NCI-H187 treated with DMSO at 0.1 percent for 48 hours (cell line): ENCODE data around the gene EHD4.

Experiments
- DNase-seq: peaks from one replicate; lab custom pipeline; 2025; lab: John Stamatoyannopoulos, UW

Gene EHD4

DNA sequence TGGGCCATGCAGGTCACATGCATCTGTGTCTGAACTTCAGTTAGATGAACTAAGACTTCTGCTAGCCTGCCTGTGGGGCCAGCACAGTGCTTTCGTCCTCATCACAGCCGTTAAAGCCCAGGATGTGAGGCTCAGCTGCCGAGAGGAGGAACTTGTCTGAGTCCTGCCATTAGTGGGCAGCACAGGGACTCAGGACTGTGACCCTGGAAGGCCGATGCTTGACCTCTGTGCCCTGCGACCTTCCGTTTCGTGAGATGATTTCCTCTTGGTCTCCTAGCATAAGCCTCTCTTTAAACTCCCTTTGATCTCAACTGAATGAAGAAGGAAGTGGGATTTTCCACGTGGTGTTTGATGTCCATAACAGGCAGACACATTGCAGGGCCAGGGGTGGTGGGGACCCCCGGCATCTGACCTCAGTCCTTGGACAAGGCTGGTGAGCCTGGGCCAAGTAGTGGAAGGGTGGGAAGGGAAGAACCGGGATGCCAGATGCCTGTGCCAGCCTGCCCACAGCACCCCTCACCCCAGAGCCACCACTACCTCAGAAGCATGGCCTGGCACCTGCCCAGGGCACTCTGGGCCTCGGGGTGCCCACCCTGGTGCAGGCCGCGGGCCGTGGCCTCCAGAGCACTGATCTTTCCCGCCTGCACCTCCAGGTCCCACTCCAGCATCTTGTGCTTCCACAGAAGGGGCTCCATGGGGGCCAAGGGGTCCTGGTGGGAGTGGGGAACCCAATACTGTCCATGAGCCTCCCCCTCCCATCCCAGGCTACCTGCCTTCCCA, 112.1 kb downstream of the EHD4 start:
- no peak for DNase-seq

DNA sequence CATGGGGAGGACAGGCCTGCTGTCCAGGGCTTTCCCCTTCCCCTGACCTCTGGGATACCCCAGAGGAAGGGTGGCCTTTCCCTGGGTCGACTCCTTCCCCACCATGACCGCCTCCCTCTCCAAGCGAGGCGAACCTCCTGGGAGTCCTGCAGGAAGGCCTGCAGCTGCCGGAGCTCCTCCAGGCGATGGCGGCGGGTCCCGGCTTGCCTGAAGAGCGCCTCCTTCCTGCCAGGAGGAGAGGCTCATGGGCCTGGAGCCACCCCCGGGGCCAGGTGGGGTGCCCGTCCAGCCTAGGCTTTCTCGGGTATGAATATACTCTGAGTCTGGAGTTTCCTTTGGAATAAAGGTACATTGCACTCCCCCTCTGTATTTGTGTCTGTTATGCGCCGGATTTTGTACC, 113.6 kb downstream of the EHD4 start:
- DNase-seq = no peak

DNA sequence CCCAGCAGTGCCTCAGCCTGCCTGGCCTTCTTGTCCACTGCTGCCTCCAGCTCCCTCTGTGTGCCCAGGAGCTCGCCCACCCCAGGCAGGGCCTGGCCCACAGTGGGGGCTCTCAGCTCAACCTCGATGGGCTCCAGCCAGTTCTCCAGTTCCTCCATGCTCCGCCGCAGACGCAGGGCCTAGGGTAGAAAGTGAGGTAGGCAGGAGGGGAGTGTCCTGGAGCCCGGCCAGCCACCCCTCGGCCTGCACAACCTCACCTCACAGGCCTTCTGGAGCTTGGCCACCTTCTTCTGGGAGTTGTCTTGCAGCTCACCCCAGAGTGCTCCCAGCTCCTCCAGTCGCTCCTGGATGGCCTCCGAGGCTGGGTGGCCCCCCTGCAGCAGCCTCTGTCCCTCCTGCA, 115.0 kb downstream of the EHD4 start:
- DNase-seq = no peak

DNA sequence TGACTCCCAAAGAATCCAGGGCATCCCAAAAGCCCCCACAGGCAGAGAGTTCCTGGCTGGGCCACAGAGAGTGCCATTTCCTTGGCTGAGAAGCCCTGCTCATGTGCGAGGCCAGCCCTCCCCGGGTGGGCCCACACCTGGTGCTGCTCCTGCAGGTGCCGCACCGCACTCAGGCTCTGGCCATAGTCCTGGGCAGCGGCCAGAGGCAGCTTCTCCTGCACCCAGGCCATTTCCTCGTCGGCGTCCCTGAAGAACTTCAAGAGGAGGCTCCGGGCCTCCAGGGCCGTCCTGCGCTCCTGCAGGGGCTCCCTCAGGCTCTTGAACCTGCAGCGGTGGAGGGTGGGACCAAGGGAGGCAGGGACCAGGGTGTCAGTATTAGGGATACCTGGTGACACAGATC, 115.6 kb downstream of the EHD4 start:
- DNase-seq = no peak

- DNase-seq = no peak
Measured at GRCh38 chr15:41856262-41856661, 116.1 kb downstream of the EHD4 start.

- DNase-seq = no peak
Measured at GRCh38 chr15:41855261-41855961, 116.9 kb downstream of the EHD4 start.

DNA sequence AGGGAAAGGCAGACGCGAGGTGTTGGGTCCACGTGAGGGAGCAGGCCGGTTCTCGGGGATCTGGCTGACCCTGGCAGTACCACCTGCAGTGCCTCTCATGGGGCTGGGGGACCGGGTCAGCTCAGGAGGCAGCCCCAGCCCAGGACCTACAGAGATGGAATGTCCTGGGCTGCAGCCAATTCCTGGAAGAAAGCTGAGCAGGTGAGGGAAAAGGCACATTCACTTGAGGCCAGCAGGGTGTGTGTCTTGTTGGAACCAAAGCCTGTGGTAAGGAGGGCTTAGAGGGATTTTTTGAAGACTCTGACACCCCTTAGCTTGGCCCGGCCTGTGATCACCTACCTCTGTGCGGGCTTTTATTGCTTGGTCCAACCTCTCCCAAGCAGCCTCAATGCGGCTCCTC, 117.9 kb downstream of the EHD4 start:
- no peak for DNase-seq

GRCh38 chr15:41853831-41854230, 118.5 kb downstream of the EHD4 start:
- no peak for DNase-seq

DNA sequence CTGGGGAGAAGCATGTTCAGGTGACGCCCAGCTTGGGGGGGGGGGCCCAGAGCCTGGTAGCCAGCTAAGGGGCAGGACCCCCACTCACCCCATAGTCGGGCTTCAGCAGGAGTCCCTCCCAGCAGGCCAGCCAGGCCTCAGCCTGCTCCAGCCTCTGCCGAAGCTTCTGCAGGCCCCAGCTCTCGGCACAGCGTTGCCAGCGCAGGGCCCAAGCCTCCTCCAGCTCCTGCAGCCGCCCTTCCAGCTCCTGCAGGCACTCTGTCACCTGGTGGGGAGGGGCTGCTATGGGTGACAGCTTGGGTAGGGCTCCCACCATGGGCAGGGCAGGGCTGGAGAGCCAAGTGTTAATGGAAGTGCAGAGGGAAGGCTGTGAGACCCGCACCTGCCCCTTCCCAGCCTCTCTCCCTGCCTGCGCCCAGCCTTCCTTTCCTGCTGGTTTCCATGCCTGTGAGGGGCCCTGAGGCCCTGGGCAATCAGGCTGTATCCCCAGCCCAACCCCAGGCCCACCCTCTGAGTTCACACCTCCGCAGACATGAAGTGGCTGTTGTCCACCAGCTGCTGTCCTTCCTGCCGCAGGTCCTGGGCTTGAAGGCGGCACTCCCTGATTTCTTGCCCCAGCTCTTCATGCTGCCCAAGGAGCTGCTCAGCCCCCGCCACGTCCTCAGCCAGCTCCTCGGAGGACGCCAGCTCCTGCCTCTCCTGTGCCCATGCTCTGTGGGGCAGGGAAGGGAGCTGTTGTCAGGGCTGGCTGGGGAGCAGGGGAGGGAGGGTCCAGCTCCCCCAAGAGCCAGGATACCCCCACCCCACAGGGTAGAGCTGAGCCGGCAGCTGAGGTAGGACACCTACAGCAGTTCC, 119.4 kb downstream of the EHD4 start:
- DNase-seq = no peak

- DNase-seq = no peak
Measured at GRCh38 chr15:41851755-41852370, 120.5 kb downstream of the EHD4 start.

- no peak for DNase-seq
Measured at GRCh38 chr15:41851167-41851523, 121.2 kb downstream of the EHD4 start.

DNA sequence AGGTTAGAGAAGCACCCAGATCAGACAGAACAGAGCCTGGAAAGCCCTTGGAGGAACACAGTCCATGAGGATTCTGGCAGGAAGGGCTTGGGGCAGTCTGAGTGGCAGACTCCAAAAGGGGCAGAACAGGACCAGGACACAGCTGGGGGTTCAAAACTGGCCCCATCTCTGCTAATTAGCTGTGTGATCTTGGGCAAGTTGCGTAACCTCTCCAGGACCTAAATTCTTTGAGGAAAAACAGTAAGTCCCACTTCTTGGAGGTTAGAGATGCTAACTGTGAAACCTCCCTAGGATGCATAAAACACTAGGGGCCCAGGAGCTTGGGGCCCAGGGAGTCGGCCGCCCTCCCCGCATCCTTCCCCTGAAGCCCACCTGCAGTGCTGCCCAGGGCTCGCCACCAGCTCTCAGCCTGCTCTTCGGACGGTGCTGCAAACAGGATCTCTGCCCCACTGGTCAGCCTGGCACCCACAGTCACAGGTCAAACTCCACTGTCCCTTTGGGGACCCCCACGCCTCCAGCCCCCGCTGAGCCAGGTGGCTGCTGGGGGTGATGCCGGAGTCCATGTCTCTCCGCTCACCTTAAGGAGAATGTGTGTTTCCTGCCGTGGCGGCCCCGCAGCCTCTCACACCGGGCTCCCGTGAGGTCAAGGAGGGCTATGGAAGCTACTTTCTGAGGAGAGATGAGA, 121.7 kb downstream of the EHD4 start:
- DNase-seq = no peak

- DNase-seq = no peak
Measured at GRCh38 chr15:41849861-41850260, 122.5 kb downstream of the EHD4 start.

GRCh38 chr15:41849204-41849603, 123.2 kb downstream of the EHD4 start:
- DNase-seq = no peak

- DNase-seq = no peak
Measured at GRCh38 chr15:41848631-41849030, 123.7 kb downstream of the EHD4 start.

DNA sequence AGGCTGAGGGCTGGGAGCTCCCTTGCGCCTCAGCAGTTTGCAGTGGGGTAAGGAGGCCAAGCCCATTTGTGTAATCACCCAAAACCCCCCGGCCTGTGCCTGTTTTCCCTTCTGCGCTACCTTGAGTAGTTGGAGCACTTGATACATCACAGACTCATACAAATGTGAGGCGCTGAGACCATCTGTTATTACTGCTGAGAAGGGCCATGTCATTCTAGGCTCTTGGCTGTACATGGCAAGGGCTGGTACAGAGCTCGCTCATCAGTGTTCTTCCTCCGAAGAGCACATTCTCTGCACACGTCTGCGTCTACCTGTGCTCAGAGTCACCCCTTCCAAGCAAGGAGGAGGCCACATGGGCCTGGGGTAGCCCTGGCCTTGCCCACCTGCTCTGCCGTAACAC, 124.4 kb downstream of the EHD4 start:
- no peak for DNase-seq

- no peak for DNase-seq
Measured at GRCh38 chr15:41847206-41847605, 125.2 kb downstream of the EHD4 start.
